HG02973 (cell line): ENCODE measurements around the gene KLHL7.
"Not testable (repeated sequence)": the region's sequence is repeated elsewhere in the genome, so short reads cannot be mapped to it uniquely, and the experiment has no call there.

Experiments
- ATAC-seq: cut with Tn5 transposase; IDR thresholded peaks from one replicate; pipeline ENCODE4 v1.9.1; 2021; ENCODE audit warnings: moderate library complexity; ENCODE audit not compliant: unreplicated experiment

KLHL7 gene

GRCh38 chr7:23107781-23108180 is 2.2 kb downstream of the KLHL7 start:
- ATAC-seq = no peak

- no peak for ATAC-seq
Measured at GRCh38 chr7:23108995-23109394, 3.4 kb downstream of the KLHL7 start.

- ATAC-seq = no peak
Measured at GRCh38 chr7:23109470-23109869, 3.9 kb downstream of the KLHL7 start.

- no peak for ATAC-seq
Measured at GRCh38 chr7:23114896-23115295, 9.3 kb downstream of the KLHL7 start.

GRCh38 chr7:23115991-23116390 is 10.4 kb downstream of the KLHL7 start:
- ATAC-seq = no peak

- no peak for ATAC-seq
Measured at GRCh38 chr7:23117841-23118240, 12.3 kb downstream of the KLHL7 start.

- ATAC-seq = no peak
Measured at GRCh38 chr7:23120106-23120505, 14.5 kb downstream of the KLHL7 start.

- no peak for ATAC-seq
Measured at GRCh38 chr7:23121165-23121564, 15.6 kb downstream of the KLHL7 start.

- ATAC-seq = no peak
Measured at GRCh38 chr7:23123007-23123406, 17.4 kb downstream of the KLHL7 start.

- no peak for ATAC-seq
Measured at GRCh38 chr7:23123465-23123864, 17.9 kb downstream of the KLHL7 start.

GRCh38 chr7:23129036-23129435 is 23.5 kb downstream of the KLHL7 start:
- ATAC-seq = no peak

GRCh38 chr7:23131799-23132198 is 26.2 kb downstream of the KLHL7 start:
- ATAC-seq = not testable (repeated sequence)

GRCh38 chr7:23133797-23134196 is 28.2 kb downstream of the KLHL7 start:
- ATAC-seq = no peak

- no peak for ATAC-seq
Measured at GRCh38 chr7:23135755-23136154, 30.2 kb downstream of the KLHL7 start.

- no peak for ATAC-seq
Measured at GRCh38 chr7:23136216-23136615, 30.6 kb downstream of the KLHL7 start.

- ATAC-seq = no peak
Measured at GRCh38 chr7:23157679-23158078, 52.1 kb downstream of the KLHL7 start.

- ATAC-seq = no peak
Measured at GRCh38 chr7:23158546-23158945, 53.0 kb downstream of the KLHL7 start.

- no peak for ATAC-seq
Measured at GRCh38 chr7:23161482-23161881, 55.9 kb downstream of the KLHL7 start.

GRCh38 chr7:23164846-23165245 is 59.3 kb downstream of the KLHL7 start:
- ATAC-seq = no peak

- ATAC-seq = no peak
Measured at GRCh38 chr7:23165316-23165715, 59.7 kb downstream of the KLHL7 start.

- no peak for ATAC-seq
Measured at GRCh38 chr7:23167691-23168090, 62.1 kb downstream of the KLHL7 start.

- ATAC-seq = no peak
Measured at GRCh38 chr7:23168111-23168885, 62.7 kb downstream of the KLHL7 start.

GRCh38 chr7:23175938-23176337 is 70.4 kb downstream of the KLHL7 start:
- no peak for ATAC-seq
